Measurements from ENCODE around the gene ZSCAN10. TPM values are rescaled to one million over a fixed set of nuclear protein-coding genes. Genes with fewer than 3 reads are reported as not detected.
"Not testable (repeated sequence)": the region's sequence is repeated elsewhere in the genome, so short reads cannot be mapped to it uniquely, and the experiment has no call there.

The ZSCAN10 gene
- total RNA-seq, 1 donor from 2014 or later: not detected

DNA sequence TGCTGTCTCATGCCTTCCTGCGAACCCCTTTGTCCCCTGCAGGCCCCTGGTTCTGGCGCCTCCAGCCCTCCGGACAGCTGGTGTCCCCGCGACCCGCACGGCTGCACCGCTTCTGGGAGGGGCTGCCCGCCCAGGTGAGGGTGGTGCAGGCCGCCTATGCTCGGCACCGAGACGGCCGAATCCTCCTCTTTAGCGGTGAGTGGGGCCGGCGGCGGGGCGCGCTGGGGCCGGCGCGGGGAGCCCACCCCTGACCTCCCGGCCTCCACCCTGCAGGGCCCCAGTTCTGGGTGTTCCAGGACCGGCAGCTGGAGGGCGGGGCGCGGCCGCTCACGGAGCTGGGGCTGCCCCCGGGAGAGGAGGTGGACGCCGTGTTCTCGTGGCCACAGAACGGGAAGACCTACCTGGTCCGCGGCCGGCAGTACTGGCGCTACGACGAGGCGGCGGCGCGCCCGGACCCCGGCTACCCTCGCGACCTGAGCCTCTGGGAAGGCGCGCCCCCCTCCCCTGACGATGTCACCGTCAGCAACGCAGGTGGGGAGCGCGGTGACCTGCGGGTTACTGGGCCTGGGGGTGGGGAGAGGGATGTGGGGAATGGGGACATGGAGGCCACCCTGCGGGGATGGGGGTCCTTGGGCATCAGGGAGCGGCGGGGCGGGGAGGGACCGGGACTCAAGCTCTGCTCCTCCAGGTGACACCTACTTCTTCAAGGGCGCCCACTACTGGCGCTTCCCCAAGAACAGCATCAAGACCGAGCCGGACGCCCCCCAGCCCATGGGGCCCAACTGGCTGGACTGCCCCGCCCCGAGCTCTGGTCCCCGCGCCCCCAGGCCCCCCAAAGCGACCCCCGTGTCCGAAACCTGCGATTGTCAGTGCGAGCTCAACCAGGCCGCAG lies 40.7 kb downstream of the ZSCAN10 start:
- no peak for DNase-seq (ENCODE audit: low read depth)
- peak; percentile 46 for TF ChIP-seq CTCF (IDR thresholded peaks at IDR 0.05; ENCODE audit: insufficient read depth, low read length, poor library complexity, severe bottlenecking)
- H3K36me3 ChIP-seq (ENCODE audit: control insufficient read depth, insufficient read depth, low read length): peaks cover 1% of the 10 kb centered on the region
- H3K27me3 ChIP-seq (ENCODE audit: control insufficient read depth, insufficient read depth, low read length): no peaks in the 10 kb centered on the region
- peak overlapping the region; percentile 73 for H3K4me3 ChIP-seq (ENCODE audit: low read depth, low read length)

DNA sequence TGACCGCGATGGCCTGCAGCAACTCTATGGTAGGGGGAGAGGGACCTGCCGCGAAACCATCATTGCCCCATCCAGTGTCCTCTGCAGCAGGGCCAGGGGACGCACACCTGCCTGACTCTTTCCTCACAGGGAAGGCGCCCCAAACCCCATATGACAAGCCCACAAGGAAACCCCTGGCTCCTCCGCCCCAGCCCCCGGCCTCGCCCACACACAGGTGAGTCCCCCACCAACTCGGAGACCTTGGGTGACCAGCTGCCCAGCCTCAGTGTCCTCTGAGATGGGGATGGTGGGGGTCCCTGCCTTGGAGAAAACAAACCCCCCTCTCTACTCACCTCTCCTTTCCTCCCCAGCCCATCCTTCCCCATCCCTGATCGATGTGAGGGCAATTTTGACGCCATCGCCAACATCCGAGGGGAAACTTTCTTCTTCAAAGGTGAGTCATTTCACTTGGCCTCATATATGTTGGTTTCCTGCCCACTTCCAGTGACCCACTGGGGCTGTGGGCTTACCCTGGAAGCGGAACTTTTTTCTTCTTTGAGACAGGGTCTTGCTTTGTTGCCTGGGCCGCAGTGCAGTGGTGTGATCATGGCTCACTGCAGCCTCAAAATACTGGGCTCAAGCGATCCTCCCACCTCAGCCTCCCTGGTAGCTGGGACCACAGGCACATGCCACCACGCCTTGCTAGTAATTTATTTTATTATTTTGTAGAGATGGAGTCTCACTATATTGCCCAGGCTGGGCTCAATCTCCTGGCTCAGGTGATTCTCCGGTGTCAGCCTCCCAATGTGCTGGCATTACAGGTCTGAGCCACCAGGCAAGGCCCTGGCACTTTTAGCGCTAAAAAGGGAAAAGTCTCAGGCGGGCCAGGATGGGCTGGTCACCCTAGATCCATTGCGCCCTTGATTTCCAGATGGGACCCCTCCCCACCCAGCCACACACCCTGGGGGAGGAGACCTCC lies 41.6 kb downstream of the ZSCAN10 start:
- no peak for TF ChIP-seq CTCF (IDR thresholded peaks at IDR 0.05; ENCODE audit: insufficient read depth, low read length, poor library complexity, severe bottlenecking)
- Histone ChIP-seq H3K4me3 (ENCODE audit: low read depth, low read length) (peak overlapping the region; percentile 73), H3K36me3 (ENCODE audit: control insufficient read depth, insufficient read depth, low read length) (peaks cover 1% of the 10 kb centered on the region), H3K27me3 (ENCODE audit: control insufficient read depth, insufficient read depth, low read length) (no peaks in the 10 kb centered on the region)
- no peak for DNase-seq (ENCODE audit: low read depth)

DNA sequence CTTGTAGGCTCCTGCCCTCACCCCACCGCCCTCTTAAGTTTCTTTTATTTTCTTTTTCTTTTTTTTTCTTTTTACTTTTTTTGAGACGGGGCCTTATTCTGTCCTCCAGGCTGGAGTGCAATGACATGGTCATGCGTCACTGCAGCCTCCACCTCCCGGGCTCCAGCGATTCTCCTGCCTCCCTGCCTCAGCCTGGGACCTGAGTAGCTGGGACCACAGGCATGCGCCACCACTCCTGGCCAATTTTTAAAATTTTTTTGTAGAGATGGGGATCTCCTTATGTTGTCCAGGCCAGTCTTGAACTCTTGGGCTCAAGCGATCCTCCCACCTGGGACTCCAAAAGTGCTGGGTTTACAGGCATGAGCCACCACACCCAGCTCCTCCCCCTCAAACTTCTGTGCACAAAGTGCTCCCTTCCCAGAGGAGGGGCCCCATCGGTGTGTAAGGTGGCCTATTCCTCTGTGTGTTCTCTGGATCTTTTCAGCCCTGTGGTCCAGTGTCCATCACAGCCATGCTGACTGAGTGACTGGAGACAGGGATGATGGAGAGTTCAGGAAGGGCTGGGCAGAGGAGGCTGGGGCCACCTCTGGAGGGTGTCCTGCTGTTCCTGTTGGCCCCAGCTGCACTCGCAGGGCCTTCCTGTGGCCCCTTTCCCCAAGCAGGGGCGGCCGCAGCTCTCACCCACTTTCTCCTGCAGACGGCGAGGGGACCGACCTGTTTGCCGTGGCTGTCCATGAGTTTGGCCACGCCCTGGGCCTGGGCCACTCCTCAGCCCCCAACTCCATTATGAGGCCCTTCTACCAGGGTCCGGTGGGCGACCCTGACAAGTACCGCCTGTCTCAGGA lies 42.5 kb downstream of the ZSCAN10 start:
- peaks cover 1% of the 10 kb centered on the region for H3K36me3 ChIP-seq (ENCODE audit: control insufficient read depth, insufficient read depth, low read length)
- H3K4me3 ChIP-seq (ENCODE audit: low read depth, low read length): no peak overlapping the region
- no peaks in the 10 kb centered on the region for H3K27me3 ChIP-seq (ENCODE audit: control insufficient read depth, insufficient read depth, low read length)
- no peak for TF ChIP-seq CTCF (IDR thresholded peaks at IDR 0.05; ENCODE audit: insufficient read depth, low read length, poor library complexity, severe bottlenecking)
- no peak for DNase-seq (ENCODE audit: low read depth)

- not testable (repeated sequence) for H3K27me3 ChIP-seq (ENCODE audit: control insufficient read depth, insufficient read depth, low read length); H3K4me3 ChIP-seq (ENCODE audit: low read depth, low read length); H3K36me3 ChIP-seq (ENCODE audit: control insufficient read depth, insufficient read depth, low read length); DNase-seq (ENCODE audit: low read depth)
Observed at GRCh38 chr16:3055734-3056115, 43.4 kb downstream of the ZSCAN10 start.

- no peak for DNase-seq (ENCODE audit: low read depth)
- no peak for TF ChIP-seq CTCF (IDR thresholded peaks at IDR 0.05; ENCODE audit: insufficient read depth, low read length, poor library complexity, severe bottlenecking)
Observed at GRCh38 chr16:3054965-3055733, 43.9 kb downstream of the ZSCAN10 start.

GRCh38 chr16:3053330-3053710 lies 45.8 kb downstream of the ZSCAN10 start:
- H3K36me3 ChIP-seq (ENCODE audit: control insufficient read depth, insufficient read depth, low read length); H3K4me3 ChIP-seq (ENCODE audit: low read depth, low read length); DNase-seq (ENCODE audit: low read depth): not testable (repeated sequence)
- peaks cover 14% of the 10 kb centered on the region for H3K27me3 ChIP-seq (ENCODE audit: control insufficient read depth, insufficient read depth, low read length)

More at GRCh38 chr16:3054965-3055733, 43.9 kb downstream of the ZSCAN10 start:
- Histone ChIP-seq H3K36me3 (ENCODE audit: control insufficient read depth, insufficient read depth, low read length) (peaks cover 1% of the 10 kb centered on the region), H3K27me3 (ENCODE audit: control insufficient read depth, insufficient read depth, low read length) (peaks cover 2% of the 10 kb centered on the region), H3K4me3 (ENCODE audit: low read depth, low read length) (no peak overlapping the region)

- not testable (repeated sequence) for DNase-seq (ENCODE audit: low read depth); H3K4me3 ChIP-seq (ENCODE audit: low read depth, low read length); H3K36me3 ChIP-seq (ENCODE audit: control insufficient read depth, insufficient read depth, low read length)
- peaks cover 16% of the 10 kb centered on the region for H3K27me3 ChIP-seq (ENCODE audit: control insufficient read depth, insufficient read depth, low read length)
Observed at GRCh38 chr16:3052571-3053329, 46.3 kb downstream of the ZSCAN10 start.

Measured in kidney epithelial cell (primary cell).